IMR-90 (cell line): ENCODE results near the gene HTR2A.

Source experiments
- MXI1 ChIP-seq: IDR thresholded peaks from 2 replicates; pipeline ENCODE4 v1.6.1; 2012; ENCODE audit warnings: low read depth, mild to moderate bottlenecking, low read length, moderate library complexity, borderline replicate concordance
- POLR2A ChIP-seq: IDR thresholded peaks from 2 replicates; pipeline ENCODE4 v1.6.1; 2012; ENCODE audit warnings: mild to moderate bottlenecking, low read depth, low read length

- TF ChIP-seq POLR2A: no peak
- no peak for TF ChIP-seq MXI1
Observed at GRCh38 chr13:46893221-46893740, 3.6 kb downstream of the HTR2A start.
